ENCODE measurements around the gene SMOC1.

SMOC1 gene

DNA sequence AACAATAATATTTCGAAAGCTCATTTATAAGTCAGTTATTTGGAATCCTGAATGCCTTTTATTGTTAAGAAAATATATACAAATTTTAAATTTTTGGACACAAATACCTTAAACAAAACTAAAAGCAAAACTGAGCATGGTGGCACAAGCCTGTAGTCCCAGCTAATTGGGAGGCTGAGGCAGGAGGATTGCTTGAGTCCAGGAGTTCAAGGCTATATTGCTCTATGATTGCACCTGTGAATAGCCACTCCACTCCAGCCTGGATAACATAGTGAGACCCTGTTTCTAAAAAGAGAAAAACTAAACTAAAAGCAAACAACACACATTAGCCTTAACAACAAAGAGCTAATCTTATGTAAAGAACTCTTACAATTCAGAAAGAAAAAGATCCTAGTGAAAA is 78.8 kb downstream of the SMOC1 start:
- Mint-ChIP-seq H3K27ac (no peak overlapping the region), H3K27me3 (peaks cover 26% of the 10 kb centered on the region), H3K4me1 (ENCODE audit: low read depth) (no peaks in the 10 kb centered on the region), H3K36me3 (ENCODE audit: low read depth) (no peaks in the 10 kb centered on the region), H3K4me3 (no peak overlapping the region), H3K9me3 (no peaks in the 10 kb centered on the region)

- Mint-ChIP-seq H3K36me3 (ENCODE audit: low read depth) (no peaks in the 10 kb centered on the region), H3K27ac (no peak overlapping the region), H3K27me3 (peaks cover 23% of the 10 kb centered on the region), H3K4me3 (no peak overlapping the region), H3K4me1 (ENCODE audit: low read depth) (no peaks in the 10 kb centered on the region), H3K9me3 (no peaks in the 10 kb centered on the region)
Observed at GRCh38 chr14:69959136-69959535, 79.9 kb downstream of the SMOC1 start.

- no peaks in the 10 kb centered on the region for H3K4me1 Mint-ChIP-seq (ENCODE audit: low read depth)
Observed at GRCh38 chr14:69960296-69960695, 81.1 kb downstream of the SMOC1 start.

GRCh38 chr14:69963966-69964365 is 84.8 kb downstream of the SMOC1 start:
- Mint-ChIP-seq H3K36me3 (ENCODE audit: low read depth) (no peaks in the 10 kb centered on the region), H3K9me3 (no peaks in the 10 kb centered on the region), H3K4me3 (no peak overlapping the region), H3K27me3 (peaks cover 20% of the 10 kb centered on the region), H3K4me1 (ENCODE audit: low read depth) (no peaks in the 10 kb centered on the region), H3K27ac (no peak overlapping the region)

More at GRCh38 chr14:69960296-69960695, 81.1 kb downstream of the SMOC1 start:
- no peak overlapping the region for H3K4me3 Mint-ChIP-seq
- no peaks in the 10 kb centered on the region for H3K36me3 Mint-ChIP-seq (ENCODE audit: low read depth)
- no peak overlapping the region for H3K27ac Mint-ChIP-seq
- no peaks in the 10 kb centered on the region for H3K9me3 Mint-ChIP-seq
- peaks cover 22% of the 10 kb centered on the region for H3K27me3 Mint-ChIP-seq

GRCh38 chr14:69964841-69965240 is 85.6 kb downstream of the SMOC1 start:
- no peak overlapping the region for H3K27ac Mint-ChIP-seq
- peaks cover 20% of the 10 kb centered on the region for H3K27me3 Mint-ChIP-seq
- H3K36me3 Mint-ChIP-seq (ENCODE audit: low read depth), result no peaks in the 10 kb centered on the region
- H3K4me1 Mint-ChIP-seq (ENCODE audit: low read depth), result no peaks in the 10 kb centered on the region
- no peak overlapping the region for H3K4me3 Mint-ChIP-seq
- no peaks in the 10 kb centered on the region for H3K9me3 Mint-ChIP-seq

- Mint-ChIP-seq H3K27ac (no peak overlapping the region), H3K36me3 (ENCODE audit: low read depth) (no peaks in the 10 kb centered on the region), H3K4me1 (ENCODE audit: low read depth) (no peaks in the 10 kb centered on the region), H3K27me3 (peaks cover 12% of the 10 kb centered on the region), H3K9me3 (no peaks in the 10 kb centered on the region), H3K4me3 (no peak overlapping the region)
Observed at GRCh38 chr14:69968132-69968531, 88.9 kb downstream of the SMOC1 start.

DNA sequence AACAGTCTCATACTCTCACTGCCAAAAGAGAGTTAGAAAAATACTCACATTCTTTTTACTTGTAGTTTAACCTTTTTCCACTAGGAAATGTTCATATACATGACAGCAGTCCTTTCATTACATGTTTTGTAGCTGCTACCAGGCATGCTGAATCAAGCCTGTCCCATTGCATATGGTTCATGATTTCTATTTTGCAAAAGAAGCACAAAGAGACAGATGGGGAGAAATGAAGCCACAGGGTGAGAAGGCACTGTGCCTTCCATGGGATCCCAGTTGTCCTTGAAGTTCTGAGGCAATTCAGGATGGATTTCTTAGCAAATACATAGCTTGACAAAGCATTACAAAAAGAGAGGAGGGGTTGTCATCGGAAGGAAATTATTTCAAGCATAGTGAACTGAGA is 89.5 kb downstream of the SMOC1 start:
- H3K36me3 Mint-ChIP-seq (ENCODE audit: low read depth), result no peaks in the 10 kb centered on the region
- no peak overlapping the region for H3K4me3 Mint-ChIP-seq
- H3K4me1 Mint-ChIP-seq (ENCODE audit: low read depth), result no peaks in the 10 kb centered on the region
- H3K27me3 Mint-ChIP-seq, result peaks cover 10% of the 10 kb centered on the region
- no peaks in the 10 kb centered on the region for H3K9me3 Mint-ChIP-seq
- H3K27ac Mint-ChIP-seq, result no peak overlapping the region

- Mint-ChIP-seq H3K27me3 (peaks cover 14% of the 10 kb centered on the region), H3K27ac (no peak overlapping the region), H3K36me3 (ENCODE audit: low read depth) (no peaks in the 10 kb centered on the region), H3K9me3 (no peaks in the 10 kb centered on the region), H3K4me1 (ENCODE audit: low read depth) (no peaks in the 10 kb centered on the region), H3K4me3 (no peak overlapping the region)
Observed at GRCh38 chr14:69972755-69973154, 93.5 kb downstream of the SMOC1 start.

GRCh38 chr14:69973846-69974245 is 94.6 kb downstream of the SMOC1 start:
- Mint-ChIP-seq H3K9me3 (no peaks in the 10 kb centered on the region), H3K36me3 (ENCODE audit: low read depth) (no peaks in the 10 kb centered on the region), H3K27me3 (peaks cover 14% of the 10 kb centered on the region)

GRCh38 chr14:69979882-69980281 is 100.7 kb downstream of the SMOC1 start:
- Mint-ChIP-seq H3K9me3 (no peaks in the 10 kb centered on the region), H3K36me3 (ENCODE audit: low read depth) (no peaks in the 10 kb centered on the region), H3K4me1 (ENCODE audit: low read depth) (no peaks in the 10 kb centered on the region), H3K4me3 (no peak overlapping the region), H3K27ac (no peak overlapping the region), H3K27me3 (peaks cover 24% of the 10 kb centered on the region)

More at GRCh38 chr14:69973846-69974245, 94.6 kb downstream of the SMOC1 start:
- Mint-ChIP-seq H3K27ac (no peak overlapping the region), H3K4me1 (ENCODE audit: low read depth) (no peaks in the 10 kb centered on the region), H3K4me3 (no peak overlapping the region)

DNA sequence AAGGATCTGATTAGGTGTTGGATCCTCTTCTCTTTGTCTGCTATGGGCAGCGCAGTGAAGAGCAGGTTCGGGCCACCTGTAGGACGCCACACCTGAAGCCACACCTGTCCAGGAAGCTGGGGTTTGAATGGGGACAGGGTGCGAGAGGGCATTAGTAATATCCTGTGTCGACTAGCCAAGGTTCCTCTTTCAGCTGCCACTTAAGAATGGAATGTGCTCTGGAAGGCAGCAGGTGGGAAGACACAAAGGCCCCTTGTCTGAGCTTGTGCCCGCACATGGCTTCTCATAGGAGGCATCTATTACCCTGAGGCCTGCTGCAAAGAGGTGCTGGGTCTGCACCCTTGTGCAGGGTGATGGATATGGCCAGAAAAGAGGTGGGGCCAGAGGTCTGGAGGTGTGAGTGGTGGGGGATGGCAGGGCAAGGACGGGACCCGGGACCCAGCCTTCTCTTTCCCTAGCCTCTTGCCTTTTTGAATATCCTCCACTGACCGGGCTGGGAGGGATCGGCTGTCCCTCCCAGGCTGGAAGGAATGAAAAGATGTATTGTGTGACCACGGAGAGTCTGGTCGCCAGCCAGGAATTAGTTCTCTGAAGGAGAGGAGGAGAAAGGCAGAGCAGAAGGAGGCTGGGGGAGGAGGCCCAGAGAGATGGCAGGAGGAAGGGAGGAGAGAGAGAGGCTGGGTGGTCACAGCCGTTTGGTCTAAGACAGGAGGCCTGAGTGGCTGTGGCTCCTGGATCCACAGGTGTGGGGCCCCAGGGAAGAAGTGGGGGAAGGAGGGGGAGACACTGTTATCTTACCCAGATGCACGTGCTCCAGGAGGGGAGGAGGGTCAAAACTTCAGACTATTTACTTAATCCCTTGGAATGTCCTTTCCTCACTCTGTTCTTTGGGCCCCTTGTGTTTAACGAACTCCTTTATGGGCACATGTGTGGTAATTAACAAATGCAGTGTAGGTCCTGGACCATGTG is 101.5 kb downstream of the SMOC1 start:
- no peaks in the 10 kb centered on the region for H3K36me3 Mint-ChIP-seq (ENCODE audit: low read depth)
- H3K27ac Mint-ChIP-seq, result no peak overlapping the region
- peaks cover 18% of the 10 kb centered on the region for H3K27me3 Mint-ChIP-seq
- H3K9me3 Mint-ChIP-seq, result no peaks in the 10 kb centered on the region
- no peaks in the 10 kb centered on the region for H3K4me1 Mint-ChIP-seq (ENCODE audit: low read depth)
- H3K4me3 Mint-ChIP-seq, result no peak overlapping the region

- H3K4me3 Mint-ChIP-seq, result no peak overlapping the region
- no peaks in the 10 kb centered on the region for H3K4me1 Mint-ChIP-seq (ENCODE audit: low read depth)
- no peaks in the 10 kb centered on the region for H3K9me3 Mint-ChIP-seq
- no peaks in the 10 kb centered on the region for H3K36me3 Mint-ChIP-seq (ENCODE audit: low read depth)
- H3K27me3 Mint-ChIP-seq, result peaks cover 18% of the 10 kb centered on the region
- no peak overlapping the region for H3K27ac Mint-ChIP-seq
Observed at GRCh38 chr14:69982220-69982839, 103.1 kb downstream of the SMOC1 start.

DNA sequence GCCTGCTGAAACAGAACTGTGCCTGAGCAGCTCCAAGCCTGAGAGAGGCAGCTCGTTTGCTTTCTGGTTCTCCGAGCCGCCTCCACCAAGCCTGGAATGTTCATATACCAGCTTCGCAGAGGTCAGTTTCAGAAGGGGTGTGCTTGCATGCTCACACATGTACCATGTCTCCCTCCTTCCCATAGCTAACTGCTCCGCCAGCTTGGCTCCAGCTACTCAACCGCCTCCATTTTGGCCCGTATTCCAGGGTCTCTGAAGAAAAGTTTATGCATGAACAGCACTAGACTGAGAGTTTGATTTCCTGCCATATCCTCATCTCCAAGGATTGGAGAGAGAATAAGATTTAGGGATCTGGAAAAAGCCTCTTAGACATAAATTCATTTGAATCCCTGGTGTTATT is 103.7 kb downstream of the SMOC1 start:
- Mint-ChIP-seq H3K4me1 (ENCODE audit: low read depth) (no peaks in the 10 kb centered on the region), H3K27ac (no peak overlapping the region), H3K27me3 (peaks cover 18% of the 10 kb centered on the region), H3K4me3 (no peak overlapping the region), H3K9me3 (no peaks in the 10 kb centered on the region), H3K36me3 (ENCODE audit: low read depth) (no peaks in the 10 kb centered on the region)

DNA sequence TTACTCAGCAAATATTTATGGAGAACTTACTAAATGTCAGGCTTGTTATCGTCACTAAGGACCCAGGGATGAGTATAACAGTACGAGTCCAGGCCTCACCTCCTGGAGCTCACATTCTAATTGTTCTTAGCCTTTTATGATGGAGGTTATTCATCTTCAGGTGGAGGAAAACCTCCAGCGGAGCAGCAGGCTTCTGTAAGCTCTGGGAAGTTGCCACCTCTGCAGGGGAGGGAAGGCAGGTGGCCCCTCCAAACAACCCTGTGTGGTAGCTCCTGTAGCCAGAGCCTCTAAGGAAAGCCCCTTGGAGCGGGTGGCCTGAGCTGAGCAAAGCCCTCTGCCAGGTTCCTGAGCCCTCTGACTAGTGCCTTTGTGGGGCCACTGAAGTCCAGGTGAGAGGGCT is 104.1 kb downstream of the SMOC1 start:
- H3K27ac Mint-ChIP-seq, result no peak overlapping the region
- no peaks in the 10 kb centered on the region for H3K4me1 Mint-ChIP-seq (ENCODE audit: low read depth)
- no peaks in the 10 kb centered on the region for H3K36me3 Mint-ChIP-seq (ENCODE audit: low read depth)
- peaks cover 18% of the 10 kb centered on the region for H3K27me3 Mint-ChIP-seq
- no peak overlapping the region for H3K4me3 Mint-ChIP-seq
- no peaks in the 10 kb centered on the region for H3K9me3 Mint-ChIP-seq

DNA sequence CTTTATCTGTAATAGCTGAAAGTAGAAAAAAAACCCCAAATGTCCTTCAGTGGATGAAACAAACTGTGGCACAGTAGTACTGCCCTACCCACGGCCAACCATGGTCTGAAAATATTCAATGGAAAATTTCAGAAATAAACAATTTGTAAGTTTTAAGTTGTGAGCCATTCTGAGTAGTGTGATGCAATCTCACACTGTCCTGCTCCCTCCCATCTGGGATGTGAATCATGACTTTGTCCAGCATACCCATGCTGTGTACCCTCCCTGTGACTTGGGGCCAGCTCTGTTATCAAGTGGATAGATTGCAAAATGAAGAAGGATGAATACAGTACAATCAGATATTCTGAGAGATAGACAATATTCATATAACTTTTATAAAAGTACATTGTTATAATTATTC is 106.2 kb downstream of the SMOC1 start:
- Mint-ChIP-seq H3K4me3 (no peak overlapping the region), H3K4me1 (ENCODE audit: low read depth) (no peaks in the 10 kb centered on the region), H3K27ac (no peak overlapping the region), H3K27me3 (peaks cover 16% of the 10 kb centered on the region), H3K9me3 (no peaks in the 10 kb centered on the region), H3K36me3 (ENCODE audit: low read depth) (no peaks in the 10 kb centered on the region)
